Stimulated activated CD8-positive, alpha-beta memory T cell treated with anti-CD3 and anti-CD28 coated beads, Interleukin-12 subunit alpha, Interleukin-12 subunit beta, amount 100 ng/mL, for 1 hour (primary cell): Measurements from ENCODE around the gene C9orf43.
"Not testable (repeated sequence)": the region's sequence is repeated elsewhere in the genome, so short reads cannot be mapped to it uniquely, and the experiment has no call there.

Experiments
- DNase-seq: peaks from one replicate; pipeline ENCODE4 v3.0.0-alpha.2; 2020; ENCODE audit warnings: low read depth

The C9orf43 gene

GRCh38 chr9:113421726-113422125 lies 11.2 kb downstream of the C9orf43 start:
- no peak for DNase-seq

GRCh38 chr9:113425072-113425471 lies 14.5 kb downstream of the C9orf43 start:
- DNase-seq: no peak

- no peak for DNase-seq
Measured at GRCh38 chr9:113426701-113427100, 16.2 kb downstream of the C9orf43 start.

GRCh38 chr9:113427629-113428028 lies 17.1 kb downstream of the C9orf43 start:
- DNase-seq: no peak

GRCh38 chr9:113428062-113428615 lies 17.6 kb downstream of the C9orf43 start:
- DNase-seq: no peak

GRCh38 chr9:113431191-113431590 lies 20.6 kb downstream of the C9orf43 start:
- DNase-seq: no peak

- DNase-seq: no peak
Measured at GRCh38 chr9:113436728-113437515, 26.4 kb downstream of the C9orf43 start.

GRCh38 chr9:113437716-113438115 lies 27.2 kb downstream of the C9orf43 start:
- DNase-seq: not testable (repeated sequence)

- DNase-seq: no peak
Measured at GRCh38 chr9:113444736-113445135, 34.2 kb downstream of the C9orf43 start.

GRCh38 chr9:113446323-113446740 lies 35.8 kb downstream of the C9orf43 start:
- DNase-seq: no peak

- no peak for DNase-seq
Measured at GRCh38 chr9:113449376-113449775, 38.8 kb downstream of the C9orf43 start.

- DNase-seq: no peak
Measured at GRCh38 chr9:113452113-113452605, 41.6 kb downstream of the C9orf43 start.

GRCh38 chr9:113454914-113455761 lies 44.6 kb downstream of the C9orf43 start:
- no peak for DNase-seq

GRCh38 chr9:113456235-113456634 lies 45.7 kb downstream of the C9orf43 start:
- DNase-seq: no peak

GRCh38 chr9:113461285-113461684 lies 50.7 kb downstream of the C9orf43 start:
- no peak for DNase-seq

GRCh38 chr9:113461943-113462342 lies 51.4 kb downstream of the C9orf43 start:
- DNase-seq: no peak

GRCh38 chr9:113462781-113463286 lies 52.3 kb downstream of the C9orf43 start:
- no peak for DNase-seq

GRCh38 chr9:113463418-113464285 lies 53.1 kb downstream of the C9orf43 start, which contains the start of gene RGS3:
Gene RGS3 (plus strand): TSS chr9:113463727. CDS start chr9:113463803, 76 bp downstream.
- no peak for DNase-seq

GRCh38 chr9:113464286-113464660 lies 53.7 kb downstream of the C9orf43 start:
- no peak for DNase-seq

GRCh38 chr9:113465599-113466140 lies 55.1 kb downstream of the C9orf43 start:
- no peak for DNase-seq

GRCh38 chr9:113467183-113467582 lies 56.6 kb downstream of the C9orf43 start:
- DNase-seq: no peak
